Liver (tissue), 3 donors: ENCODE results near the gene NCAM1.

Source experiments
- EGR1 ChIP-seq, 2 donors: IDR thresholded peaks; 2 replicates each; pipeline ENCODE4 v1.6.1; 2016 to 2018; ENCODE audit warnings: antibody characterized with exemption in 2 of 2, low read depth in 2 of 2
- GABPA ChIP-seq, 2 donors: IDR thresholded peaks in 1 of 2; conservative IDR thresholded peaks in 1 of 2; 2 replicates each; pipeline ENCODE4 v1.6.1; 2016; ENCODE audit warnings: antibody characterized with exemption in 2 of 2, mild to moderate bottlenecking in 1 of 2, moderate library complexity in 1 of 2
- RAD21 ChIP-seq, 2 donors: IDR thresholded peaks; 2 replicates each; pipeline ENCODE4 v1.6.1; 2016; ENCODE audit warnings: antibody characterized with exemption in 2 of 2, mild to moderate bottlenecking in 2 of 2
- REST ChIP-seq: IDR thresholded peaks from 2 replicates; pipeline ENCODE4 v1.6.1; 2016; ENCODE audit warnings: antibody characterized with exemption, mild to moderate bottlenecking
- SP1 ChIP-seq: IDR thresholded peaks from 2 replicates; pipeline ENCODE4 v1.6.1; 2018; ENCODE audit warnings: antibody characterized with exemption, mild to moderate bottlenecking
- TAF1 ChIP-seq: conservative IDR thresholded peaks from 2 replicates; pipeline ENCODE4 v1.6.1; 2016; ENCODE audit warnings: antibody characterized with exemption, mild to moderate bottlenecking
- YY1 ChIP-seq: IDR thresholded peaks from 2 replicates; pipeline ENCODE4 v1.6.1; 2016; ENCODE audit warnings: antibody characterized with exemption, mild to moderate bottlenecking
- TF ChIP-seq, protein P1 (sequence below): fragments of 150-350 bp; IDR thresholded peaks from 2 replicates; pipeline ENCODE4 v1.5.1; 2017; ENCODE audit warnings: improper control_type of control experiment, low read depth, low read length; ENCODE audit not compliant: missing input control
- TF ChIP-seq, protein P2 (sequence below): IDR thresholded peaks from 2 replicates; pipeline ENCODE4 v1.6.1; 2016; ENCODE audit warnings: antibody characterized with exemption
- TF ChIP-seq, protein P3 (sequence below): IDR thresholded peaks from 2 replicates; pipeline ENCODE4 v1.6.1; 2016; ENCODE audit warnings: antibody characterized with exemption
- TF ChIP-seq, protein P4 (sequence below): IDR thresholded peaks from 2 replicates; pipeline ENCODE4 v1.6.1; 2016; ENCODE audit warnings: antibody characterized with exemption
- donor health status: healthy.
- donor health status: healthy.

DNA sequence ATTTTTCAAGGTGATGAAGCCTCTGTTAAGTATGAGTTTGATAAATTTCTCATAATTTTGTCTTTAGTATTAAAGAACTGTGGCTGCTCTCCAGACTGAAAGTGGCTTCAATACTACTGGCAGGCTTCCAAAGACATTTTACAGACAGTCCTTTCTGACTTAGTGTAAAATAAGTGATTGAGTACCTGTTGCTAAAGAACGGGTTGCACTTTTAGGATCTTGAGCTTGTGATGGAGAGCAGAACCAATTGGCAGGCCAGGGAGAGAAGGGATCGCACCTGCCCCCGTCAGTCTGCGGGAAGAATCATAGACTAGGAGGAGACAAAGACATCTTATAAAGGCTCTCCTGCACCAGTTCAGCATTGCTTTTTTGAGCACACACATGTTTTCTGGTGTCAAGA, 4.4 kb downstream of the NCAM1 start:
- TF ChIP-seq, protein P1, sequence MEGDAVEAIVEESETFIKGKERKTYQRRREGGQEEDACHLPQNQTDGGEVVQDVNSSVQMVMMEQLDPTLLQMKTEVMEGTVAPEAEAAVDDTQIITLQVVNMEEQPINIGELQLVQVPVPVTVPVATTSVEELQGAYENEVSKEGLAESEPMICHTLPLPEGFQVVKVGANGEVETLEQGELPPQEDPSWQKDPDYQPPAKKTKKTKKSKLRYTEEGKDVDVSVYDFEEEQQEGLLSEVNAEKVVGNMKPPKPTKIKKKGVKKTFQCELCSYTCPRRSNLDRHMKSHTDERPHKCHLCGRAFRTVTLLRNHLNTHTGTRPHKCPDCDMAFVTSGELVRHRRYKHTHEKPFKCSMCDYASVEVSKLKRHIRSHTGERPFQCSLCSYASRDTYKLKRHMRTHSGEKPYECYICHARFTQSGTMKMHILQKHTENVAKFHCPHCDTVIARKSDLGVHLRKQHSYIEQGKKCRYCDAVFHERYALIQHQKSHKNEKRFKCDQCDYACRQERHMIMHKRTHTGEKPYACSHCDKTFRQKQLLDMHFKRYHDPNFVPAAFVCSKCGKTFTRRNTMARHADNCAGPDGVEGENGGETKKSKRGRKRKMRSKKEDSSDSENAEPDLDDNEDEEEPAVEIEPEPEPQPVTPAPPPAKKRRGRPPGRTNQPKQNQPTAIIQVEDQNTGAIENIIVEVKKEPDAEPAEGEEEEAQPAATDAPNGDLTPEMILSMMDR, result no peak
- TF ChIP-seq YY1 (no peak), GABPA (IDR thresholded peaks at IDR 0.05 in 1 of 2, conservative IDR thresholded peaks at IDR 0.05 in 1 of 2) (no peak), EGR1 (IDR thresholded peaks at IDR 0.05; ENCODE audit: low read depth in 2 of 2) (no peak), REST (no peak), TAF1 (no peak), SP1 (no peak), RAD21 (IDR thresholded peaks at IDR 0.05) (no peak)
- TF ChIP-seq, protein P2, sequence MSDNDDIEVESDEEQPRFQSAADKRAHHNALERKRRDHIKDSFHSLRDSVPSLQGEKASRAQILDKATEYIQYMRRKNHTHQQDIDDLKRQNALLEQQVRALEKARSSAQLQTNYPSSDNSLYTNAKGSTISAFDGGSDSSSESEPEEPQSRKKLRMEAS, result no peak
- TF ChIP-seq, protein P3, sequence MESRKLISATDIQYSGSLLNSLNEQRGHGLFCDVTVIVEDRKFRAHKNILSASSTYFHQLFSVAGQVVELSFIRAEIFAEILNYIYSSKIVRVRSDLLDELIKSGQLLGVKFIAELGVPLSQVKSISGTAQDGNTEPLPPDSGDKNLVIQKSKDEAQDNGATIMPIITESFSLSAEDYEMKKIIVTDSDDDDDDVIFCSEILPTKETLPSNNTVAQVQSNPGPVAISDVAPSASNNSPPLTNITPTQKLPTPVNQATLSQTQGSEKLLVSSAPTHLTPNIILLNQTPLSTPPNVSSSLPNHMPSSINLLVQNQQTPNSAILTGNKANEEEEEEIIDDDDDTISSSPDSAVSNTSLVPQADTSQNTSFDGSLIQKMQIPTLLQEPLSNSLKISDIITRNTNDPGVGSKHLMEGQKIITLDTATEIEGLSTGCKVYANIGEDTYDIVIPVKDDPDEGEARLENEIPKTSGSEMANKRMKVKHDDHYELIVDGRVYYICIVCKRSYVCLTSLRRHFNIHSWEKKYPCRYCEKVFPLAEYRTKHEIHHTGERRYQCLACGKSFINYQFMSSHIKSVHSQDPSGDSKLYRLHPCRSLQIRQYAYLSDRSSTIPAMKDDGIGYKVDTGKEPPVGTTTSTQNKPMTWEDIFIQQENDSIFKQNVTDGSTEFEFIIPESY, result no peak
- TF ChIP-seq, protein P4, sequence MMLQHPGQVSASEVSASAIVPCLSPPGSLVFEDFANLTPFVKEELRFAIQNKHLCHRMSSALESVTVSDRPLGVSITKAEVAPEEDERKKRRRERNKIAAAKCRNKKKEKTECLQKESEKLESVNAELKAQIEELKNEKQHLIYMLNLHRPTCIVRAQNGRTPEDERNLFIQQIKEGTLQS, result no peak
